ENCODE results near the gene MORC2.

- TF ChIP-seq CTCF (IDR thresholded peaks at IDR 0.05) (no peak), POLR2AphosphoS5 (IDR thresholded peaks at IDR 0.05) (no peak), POLR2A (IDR thresholded peaks at IDR 0.05) (no peak), EP300 (IDR thresholded peaks at IDR 0.05) (no peak)
Measured at GRCh38 chr22:30889996-30890480, 78.5 kb downstream of the MORC2 start.
